Kidney (tissue), 14 donors: Measurements from ENCODE around the gene NOL9. TPM values are rescaled to one million over a fixed set of nuclear protein-coding genes. Genes with fewer than 3 reads are reported as not detected.

ENCODE experiments used
- DNase-seq, 5 donors: peaks; one replicate each; pipeline ENCODE4 v3.0.0-alpha.2; 2013 to 2020
- FAIRE-seq: peaks from 2 replicates; lab custom pipeline; 2012; peaks lifted over from hg19 to GRCh38; lab: Jason Lieb, UNC
- H3K27ac ChIP-seq, 2 donors: one replicate each; pipeline ENCODE4 v1.7.0; 2013; ENCODE audit warnings: low read depth in 2 of 2, low read length in 2 of 2, inconsistent platforms in 1 of 2
- H3K27me3 ChIP-seq: one replicate; pipeline ENCODE4 v1.7.1; 2013; ENCODE audit warnings: low read length, inconsistent platforms; ENCODE audit not compliant: control insufficient read depth, insufficient read depth
- H3K36me3 ChIP-seq, 3 donors: one replicate each; pipeline versions ENCODE4 v1.7.0 to v1.7.1; 2013; ENCODE audit warnings: low read length in 3 of 3, control low read depth in 1 of 3, inconsistent platforms in 1 of 3; ENCODE audit not compliant: insufficient read depth in 3 of 3, control insufficient read depth in 2 of 3
- H3K4me1 ChIP-seq, 3 donors: one replicate each; pipeline versions ENCODE4 v1.7.0 to v1.7.1; 2013; ENCODE audit warnings: low read length in 3 of 3, inconsistent platforms in 1 of 3, low read depth in 1 of 3; ENCODE audit not compliant: control insufficient read depth in 2 of 3, insufficient read depth in 2 of 3
- H3K4me3 ChIP-seq, 3 donors: one replicate each; pipeline versions ENCODE4 v1.7.0 to v1.8.1; 2013; ENCODE audit warnings: low read length in 3 of 3, control low read depth in 1 of 3, inconsistent platforms in 1 of 3
- H3K9ac ChIP-seq, 3 donors: one replicate each; pipeline versions ENCODE4 v1.7.0 to v1.7.1; 2013; ENCODE audit warnings: low read length in 3 of 3, control low read depth in 1 of 3, inconsistent platforms in 1 of 3
- H3K9me3 ChIP-seq, 3 donors: one replicate each; pipeline versions ENCODE4 v1.7.0 to v1.7.1; 2013; ENCODE audit warnings: low read length in 3 of 3, control low read depth in 1 of 3, inconsistent platforms in 1 of 3; ENCODE audit not compliant: control insufficient read depth in 2 of 3, insufficient read depth in 1 of 3
- CTCF ChIP-seq: IDR thresholded peaks from 3 replicates; pipeline ENCODE4 v1.5.1; 2012; ENCODE audit warnings: mild to moderate bottlenecking, moderate library complexity, borderline replicate concordance; ENCODE audit not compliant: insufficient read depth; ENCODE audit errors: extremely low read depth
- intact Hi-C: fragments of 100-400 bp; cut with DNase I; formaldehyde crosslinking; loops from one replicate; pipeline ENCODE4 v1.11.1; 2022
- polyA plus RNA-seq: library from polyadenylated mRNA; stranded (reverse); fragments of 350-450 nt; fragmentation: Illumina TruSeq; extraction: RNeasy Lipid Tissue Mini Kit (QIAGEN cat#74804); gene quantifications from one replicate; pipeline ENCODE4 v1.2.3, GENCODE V29; 2014; ENCODE audit warnings: low read depth, low replicate concordance; ENCODE audit not compliant: insufficient read depth
- total RNA-seq: library from RNA; stranded (reverse); fragmentation: NEBNext Ultra II Directional; extraction: Animal tissue kit (Norgen Biotek cat#: 25700); gene quantifications from one replicate; pipeline ENCODE4 v1.2.1, GENCODE V29; 2021
- donor health status: control.
- donor health status: control.
- donor health status: control.
- donor health status: control.
- donor health status: control.
- donor health status: DM: yes; HTN: yes; CAD: no.
- donor health status: Normal renal cell carcinoma (clear cell type).

The NOL9 gene
- total and polyA plus RNA-seq, 2 donors from 2014 or later = 4.3 to 28.7 TPM

GRCh38 chr1:6503884-6504602 lies 50.3 kb downstream of the NOL9 start:
- H3K4me3 ChIP-seq = no peak overlapping the region
- DNase-seq (peak in 1 of 5 donors; percentile 57), FAIRE-seq (no peak)
- no peaks in the 10 kb centered on the region for H3K36me3 ChIP-seq
- H3K9me3 ChIP-seq = no peaks in the 10 kb centered on the region
- no peaks in the 10 kb centered on the region for H3K27me3 ChIP-seq
- H3K9ac ChIP-seq = no peak overlapping the region
- H3K4me1 ChIP-seq = peaks cover 0 to 11% (median 6%) of the 10 kb centered on the region in 3 donors
- H3K27ac ChIP-seq = no peak overlapping the region
- TF ChIP-seq CTCF = no peak
- intact Hi-C loops = no loop called here

GRCh38 chr1:6502000-6502891 lies 52.1 kb downstream of the NOL9 start:
- TF ChIP-seq CTCF = no peak
- intact Hi-C loops = no loop called here
- Histone ChIP-seq H3K9me3 (no peaks in the 10 kb centered on the region), H3K27me3 (no peaks in the 10 kb centered on the region), H3K4me3 (no peak overlapping the region), H3K9ac (no peak overlapping the region), H3K4me1 (peaks cover 0 to 14% (median 6%) of the 10 kb centered on the region in 3 donors), H3K27ac (no peak overlapping the region), H3K36me3 (no peaks in the 10 kb centered on the region)
- no peak for FAIRE-seq
- peak in 2 of 5 donors; percentile 65 to 92 for DNase-seq

- Histone ChIP-seq H3K9me3 (no peaks in the 10 kb centered on the region), H3K4me3 (no peak overlapping the region), H3K27ac (no peak overlapping the region), H3K4me1 (peaks cover 0 to 18% (median 6%) of the 10 kb centered on the region in 3 donors), H3K36me3 (no peaks in the 10 kb centered on the region), H3K9ac (no peak overlapping the region), H3K27me3 (no peaks in the 10 kb centered on the region)
- no peak for TF ChIP-seq CTCF
- DNase-seq = peak in 1 of 5 donors; percentile 34
- intact Hi-C loops = no loop called here
- no peak for FAIRE-seq
Measured at GRCh38 chr1:6501279-6501813, 53.0 kb downstream of the NOL9 start.
